HCT116 (cell line): Measurements from ENCODE around the gene USP10.

Experiments used
- CTCF ChIP-seq, 3 experiments: fragments of 200-600 bp in 1 of 3; sonication (generic) in 1 of 3; IDR thresholded peaks in 2 of 3; conservative IDR thresholded peaks in 1 of 3; 2 replicates each; pipeline ENCODE4 v1.5.1; 2012 to 2017; ENCODE audit warnings: low read depth in 2 of 3, low read length in 2 of 3, antibody characterized with exemption in 1 of 3, borderline replicate concordance in 1 of 3, control low read depth in 1 of 3, mild to moderate bottlenecking in 1 of 3, mixed read lengths in 1 of 3, mixed run types in 1 of 3, moderate library complexity in 1 of 3; ENCODE audit not compliant: insufficient read depth in 1 of 3
- EZH2phosphoT487 ChIP-seq: fragments of 200-600 bp; IDR thresholded peaks from 2 replicates; pipeline ENCODE4 v1.6.1; 2018; ENCODE audit warnings: antibody characterized with exemption, borderline replicate concordance
- MAX ChIP-seq: IDR thresholded peaks from 2 replicates; pipeline ENCODE4 v1.6.1; 2012
- POLR2AphosphoS5 ChIP-seq: IDR thresholded peaks from 2 replicates; pipeline ENCODE4 v1.6.1; 2011; ENCODE audit warnings: mild to moderate bottlenecking, low read depth, low read length, moderate library complexity
- SIN3A ChIP-seq: IDR thresholded peaks from 2 replicates; pipeline ENCODE4 v1.6.1; 2012; ENCODE audit warnings: low read depth
- ZFX ChIP-seq: fragments of 450-650 bp; IDR thresholded peaks from 2 replicates; pipeline ENCODE4 v1.6.1; 2017

GRCh38 chr16:84665843-84666242 is 34.0 kb upstream of the USP10 start:
- TF ChIP-seq POLR2AphosphoS5 (no peak), CTCF (IDR thresholded peaks at IDR 0.05 in 2 of 3, conservative IDR thresholded peaks at IDR 0.05 in 1 of 3; ENCODE audit: borderline replicate concordance in 1 of 3, insufficient read depth in 1 of 3, low read depth in 2 of 3, low read length in 2 of 3) (no peak), ZFX (no peak), SIN3A (no peak), MAX (no peak), EZH2phosphoT487 (no peak)
